ENCODE measurements around the gene HJV. TPM values are rescaled to one million over a fixed set of nuclear protein-coding genes. Genes with fewer than 3 reads are reported as not detected.

The HJV gene, protein sequence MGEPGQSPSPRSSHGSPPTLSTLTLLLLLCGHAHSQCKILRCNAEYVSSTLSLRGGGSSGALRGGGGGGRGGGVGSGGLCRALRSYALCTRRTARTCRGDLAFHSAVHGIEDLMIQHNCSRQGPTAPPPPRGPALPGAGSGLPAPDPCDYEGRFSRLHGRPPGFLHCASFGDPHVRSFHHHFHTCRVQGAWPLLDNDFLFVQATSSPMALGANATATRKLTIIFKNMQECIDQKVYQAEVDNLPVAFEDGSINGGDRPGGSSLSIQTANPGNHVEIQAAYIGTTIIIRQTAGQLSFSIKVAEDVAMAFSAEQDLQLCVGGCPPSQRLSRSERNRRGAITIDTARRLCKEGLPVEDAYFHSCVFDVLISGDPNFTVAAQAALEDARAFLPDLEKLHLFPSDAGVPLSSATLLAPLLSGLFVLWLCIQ
- not detected in 2 replicates for total RNA-seq

DNA sequence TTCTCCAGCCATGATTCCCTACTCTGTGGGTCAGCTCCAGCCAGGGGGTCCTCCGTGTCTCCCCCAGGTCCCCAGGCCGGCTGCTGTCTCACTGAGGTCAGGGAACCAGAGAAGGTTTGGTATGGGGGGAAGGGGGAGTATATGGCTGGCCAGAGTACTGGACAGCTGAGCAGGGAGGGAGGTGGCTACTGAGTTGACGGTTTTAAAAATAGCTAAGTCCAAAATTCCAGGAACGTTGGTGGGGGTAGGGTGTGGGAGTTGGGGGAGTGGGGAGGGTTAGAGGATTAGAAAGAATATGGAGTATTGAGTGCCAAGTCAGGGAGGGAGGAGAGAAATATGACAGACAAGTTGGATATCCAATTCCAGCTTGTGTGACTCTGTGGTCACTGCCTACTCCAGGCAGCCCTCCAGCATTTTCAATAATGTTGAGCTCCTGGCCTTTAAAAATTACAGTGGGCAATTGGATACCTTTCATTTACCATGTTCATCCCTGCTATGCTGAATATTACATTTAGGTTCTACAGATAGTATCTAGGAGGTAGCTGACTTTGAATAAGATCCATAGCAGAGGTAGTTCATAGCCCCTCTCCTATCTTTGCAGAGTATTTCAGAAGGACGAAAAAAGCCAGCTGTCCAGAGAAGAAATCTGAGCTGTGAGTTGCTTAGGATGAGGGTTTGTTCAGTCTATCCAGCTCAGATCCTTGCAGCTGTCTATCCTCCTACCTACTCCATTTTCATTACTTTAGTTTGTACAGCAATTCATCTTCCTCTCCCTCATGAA lies at the start of gene HJV:
Gene HJV (minus strand): TSS at position 114 of the 781 bp plus-strand sequence. CDS start 1,504 bp downstream, outside the sequence.

DNA sequence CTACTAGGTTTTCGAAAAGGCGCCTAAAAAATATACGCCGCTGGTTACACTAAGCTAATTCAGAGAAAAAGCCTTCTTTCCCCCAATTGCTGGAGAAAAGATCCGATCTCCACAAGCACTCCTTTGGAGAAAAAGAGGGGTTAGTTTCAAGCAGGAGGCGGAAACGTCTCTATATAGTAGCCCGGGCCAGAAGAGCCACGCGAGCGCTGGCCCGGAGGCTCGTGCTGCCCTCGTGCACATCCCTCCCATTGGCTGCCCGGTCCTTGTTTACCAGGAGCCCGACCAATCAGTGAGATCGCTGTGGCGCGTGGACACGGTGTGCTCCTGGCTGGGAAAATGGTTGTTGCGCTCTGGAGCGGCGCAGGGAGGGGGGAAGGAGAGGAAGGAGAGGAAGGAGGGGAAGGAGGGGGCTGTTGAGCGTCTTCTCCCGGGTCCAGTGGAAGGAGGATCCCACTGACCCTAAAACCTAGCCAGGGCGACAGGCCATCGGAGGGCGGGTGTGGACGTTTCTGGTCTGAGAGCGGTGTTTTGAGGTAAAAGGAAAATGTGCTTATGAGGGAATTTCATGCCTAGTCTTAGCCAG lies 25.0 kb downstream of the HJV start, which contains the start of gene TXNIP:
Gene TXNIP (minus strand): TSS at position 147 of the 583 bp plus-strand sequence. CDS start 313 bp downstream, outside the sequence.

Other genes starting within 250 kb of the HJV start
- gene RNF115, start 197.6 kb downstream of the HJV start, total RNA-seq: 9.8 and 11.3 TPM in 2 replicates
- gene POLR3C, start 197.5 kb downstream of the HJV start, total RNA-seq: 25.5 and 26.8 TPM in 2 replicates
- gene NUDT17, start 176.1 kb downstream of the HJV start, total RNA-seq: 2.4 and 2.7 TPM in 2 replicates
- gene PIAS3, start 162.7 kb downstream of the HJV start, total RNA-seq: 7.4 and 17.6 TPM in 2 replicates
- 0.42 and 0.59 TPM in 2 replicates for gene ANKRD35, start 135.9 kb downstream of the HJV start, total RNA-seq
- gene ITGA10, start 111.7 kb downstream of the HJV start, total RNA-seq: 0.89 and 3.9 TPM in 2 replicates
- 22.0 and 32.4 TPM in 2 replicates for gene PEX11B, start 103.0 kb downstream of the HJV start, total RNA-seq
- gene RBM8A, start 94.3 kb downstream of the HJV start, total RNA-seq: 119 and 129 TPM in 2 replicates
- gene LIX1L, start 63.7 kb downstream of the HJV start, total RNA-seq: 13.4 and 21.3 TPM in 2 replicates
- under 0.01 and 1.2 TPM in 2 replicates for gene ANKRD34A, start 57.2 kb downstream of the HJV start, total RNA-seq
- 12.5 and 13.0 TPM in 2 replicates for gene POLR3GL, start 57.0 kb downstream of the HJV start, total RNA-seq
- gene TXNIP, start 25.2 kb downstream of the HJV start, total RNA-seq: 10.4 and 18.1 TPM in 2 replicates
- 4.5 and 7.2 TPM in 2 replicates for gene NBPF10, start 123.1 kb upstream of the HJV start, total RNA-seq
- gene NOTCH2NLA, start 207.3 kb upstream of the HJV start, total RNA-seq: 73.0 and 102 TPM in 2 replicates